PC-3 (cell line): ENCODE data around the gene DDOST. TPM values are rescaled to one million over a fixed set of nuclear protein-coding genes. Genes with fewer than 3 reads are reported as not detected.
A peak's percentile ranks its signal among the peaks of the same experiment; 100 is the strongest.

Experiments
- ATAC-seq: fragments of 200-7000 bp; cut with Tn5 transposase; 2 replicates; pipeline ENCODE4 v1.9.1; 2020; ENCODE audit warnings: mild to moderate bottlenecking, moderate library complexity
- BruUV-seq: library from RNA; stranded (reverse); fragments of 400-500 nt; replicated peaks from 2 replicates; lab custom pipeline; 2021; lab: Mats Ljungman, UMichigan
- CTCF ChIA-PET: fragments of 300-600 bp; sonication (Branson Sonifier 250); formaldehyde crosslinking; loops from one replicate; lab custom pipeline; 2022; ENCODE audit warnings: antibody characterized with exemption; lab: Charles Lee
- POLR2A ChIA-PET: fragments of 300-600 bp; sonication (Branson Sonifier 250); formaldehyde crosslinking; loops from one replicate; lab custom pipeline; 2022; ENCODE audit warnings: antibody characterized with exemption; ENCODE audit not compliant: unreplicated experiment; lab: Charles Lee
- DNase-seq: peaks from one replicate; pipeline ENCODE4 v3.0.0-alpha.2; 2015
- H2AFZ ChIP-seq: fragments of 300-600 bp; sonication (generic); 2 replicates; pipeline ENCODE4 v1.6.0; 2016; ENCODE audit warnings: antibody characterized with exemption, low read length
- H3F3A ChIP-seq: fragments of 300-600 bp; sonication (generic); one replicate; pipeline ENCODE4 v1.6.0; 2017; ENCODE audit warnings: antibody characterized with exemption, low read length, control low read depth, mild to moderate bottlenecking; ENCODE audit not compliant: unreplicated experiment
- H3K27ac ChIP-seq: fragments of 300-600 bp; sonication (generic); 2 replicates; pipeline ENCODE4 v1.5.1; 2016; ENCODE audit warnings: mild to moderate bottlenecking, low read length
- H3K27me3 ChIP-seq: fragments of 300-600 bp; sonication (generic); 2 replicates; pipeline ENCODE4 v1.6.1; 2016; ENCODE audit warnings: low read length, mixed read lengths
- H3K36me3 ChIP-seq: fragments of 300-600 bp; sonication (generic); 2 replicates; pipeline ENCODE4 v1.6.1; 2016; ENCODE audit warnings: low read depth, mixed run types, low read length, mixed read lengths
- H3K4me1 ChIP-seq: fragments of 300-600 bp; sonication (generic); 2 replicates; pipeline ENCODE4 v1.5.1; 2016; ENCODE audit warnings: low read length; ENCODE audit not compliant: insufficient read depth
- H3K4me2 ChIP-seq: fragments of 300-600 bp; sonication (generic); 2 replicates; pipeline ENCODE4 v1.6.0; 2016; ENCODE audit warnings: low read length
- H3K4me3 ChIP-seq: fragments of 300-600 bp; sonication (generic); 2 replicates; pipeline ENCODE4 v1.5.1; 2016; ENCODE audit warnings: mild to moderate bottlenecking, low read length, mixed read lengths
- H3K79me2 ChIP-seq: fragments of 300-600 bp; sonication (generic); 2 replicates; pipeline ENCODE4 v1.6.1; 2017; ENCODE audit warnings: low read length, mixed read lengths
- H3K9ac ChIP-seq: fragments of 300-600 bp; sonication (generic); 2 replicates; pipeline ENCODE4 v1.6.0; 2016; ENCODE audit warnings: mild to moderate bottlenecking, low read length
- H3K9me2 ChIP-seq: fragments of 300-600 bp; sonication (generic); replicated peaks from 2 replicates; pipeline ENCODE4 v1.6.1; 2016; ENCODE audit warnings: mixed run types, low read length, mixed read lengths
- H3K9me3 ChIP-seq: fragments of 300-600 bp; sonication (generic); 2 replicates; pipeline ENCODE4 v1.6.1; 2016; ENCODE audit warnings: low read length, mixed read lengths
- H4K20me1 ChIP-seq: fragments of 300-600 bp; sonication (generic); 2 replicates; pipeline ENCODE4 v1.6.1; 2016; ENCODE audit warnings: low read length, mixed read lengths
- CTCF ChIP-seq: fragments of 300-600 bp; sonication (generic); conservative IDR thresholded peaks from 2 replicates; pipeline ENCODE4 v1.5.1; 2017; ENCODE audit warnings: antibody characterized with exemption, low read depth, mild to moderate bottlenecking, low read length
- EZH2 ChIP-seq: fragments of 300-600 bp; sonication (generic); IDR thresholded peaks from one replicate; pipeline ENCODE4 v1.6.1; 2017; ENCODE audit warnings: antibody characterized with exemption, mild to moderate bottlenecking, low read length; ENCODE audit not compliant: unreplicated experiment
- EZH2phosphoT487 ChIP-seq: fragments of 300-600 bp; sonication (generic); IDR thresholded peaks from 2 replicates; pipeline ENCODE4 v1.6.1; 2018; ENCODE audit warnings: mild to moderate bottlenecking, antibody characterized with exemption, low read length, borderline replicate concordance
- intact Hi-C: fragments of 100-400 bp; cut with micrococcal nuclease; formaldehyde crosslinking; loops from 2 replicates; pipeline ENCODE4 v1.9.0; 2023
- total RNA-seq: library from RNA; depleted of rRNA; stranded (reverse); fragments of >200 nt; gene quantifications from 2 replicates; pipeline ENCODE4 v1.2.3, GENCODE V29; 2014

The DDOST gene
- total RNA-seq, 1 experiment from 2014 or later, result 357 TPM

DNA sequence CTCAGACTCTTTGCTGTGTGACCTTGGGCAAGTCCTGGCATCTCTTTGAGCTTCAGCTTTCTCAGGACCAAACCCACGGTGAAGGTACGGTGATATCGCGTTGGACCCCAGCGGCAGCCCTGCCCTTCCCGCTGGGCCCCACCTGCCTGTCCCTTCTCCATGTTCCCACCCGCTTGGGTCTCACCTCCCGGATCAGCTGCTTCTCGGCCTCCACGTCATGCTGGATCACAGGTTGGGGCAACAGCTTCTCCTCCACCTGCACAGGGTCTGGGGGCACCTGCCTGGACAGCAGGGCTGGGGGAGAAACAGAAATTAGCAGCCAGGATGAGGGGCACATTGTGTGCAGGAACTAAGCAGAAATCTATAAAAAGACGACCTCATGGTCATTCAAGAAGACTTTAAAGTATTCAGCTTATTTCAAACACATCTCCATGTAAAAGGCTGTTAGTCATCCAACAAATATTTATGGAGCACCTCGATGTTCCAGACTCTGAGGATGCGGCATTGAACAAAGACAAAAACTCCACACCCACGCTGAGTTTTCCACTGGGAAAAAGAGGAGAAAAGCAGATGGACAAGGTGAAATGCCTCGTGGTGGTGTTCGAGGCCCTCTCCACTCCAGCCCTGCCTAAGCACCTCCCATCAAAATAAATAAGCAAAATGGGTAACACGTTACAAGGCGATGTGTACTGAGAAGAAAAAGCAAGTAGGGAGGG lies 37.2 kb upstream of the DDOST start:
- peak overlapping the region; percentile 59 for H3K4me2 ChIP-seq
- DNase-seq (peak; percentile 80), ATAC-seq (peak; percentile 32)
- POLR2A ChIA-PET, result interaction anchor here (0.5 kb wide), 1 partner anchor 190 kb away, joined by 3 read pairs; the partner anchor contains the start of gene MUL1
- no peaks in the 10 kb centered on the region for H3F3A ChIP-seq
- CTCF ChIA-PET, result interaction anchor here (1.0 kb wide), 1 partner anchor 88 kb away, joined by 6 read pairs; the partner anchor contains the start of gene HP1BP3
- intact Hi-C loops, result loop anchor here (5.0 to 10.0 kb wide), 3 partner anchors 89 to 286 kb away; partner anchors contain the start of gene HP1BP3
- peak overlapping the region; percentile 66 for H3K27ac ChIP-seq
- H3K4me1 ChIP-seq, result peaks cover 22% of the 10 kb centered on the region
- no peaks in the 10 kb centered on the region for H3K79me2 ChIP-seq
- no peak overlapping the region for H3K4me3 ChIP-seq
- TF ChIP-seq EZH2phosphoT487 (no peak), EZH2 (no peak), CTCF (no peak)
- no peaks in the 10 kb centered on the region for H3K9me3 ChIP-seq
- H2AFZ ChIP-seq, result no peak overlapping the region
- no peaks in the 10 kb centered on the region for H3K36me3 ChIP-seq
- no peaks in the 10 kb centered on the region for H4K20me1 ChIP-seq
- H3K9ac ChIP-seq, result no peak overlapping the region; the same call in 1 of the 2 replicates
- H3K9me2 ChIP-seq, result no peaks in the 10 kb centered on the region
- H3K27me3 ChIP-seq, result no peaks in the 10 kb centered on the region
- no TSS peak for BruUV-seq

- ATAC-seq, result no peak
Measured at GRCh38 chr1:20697563-20697962, 36.4 kb upstream of the DDOST start.

More at GRCh38 chr1:20697563-20697962, 36.4 kb upstream of the DDOST start:
- Histone ChIP-seq H3K27me3 (no peaks in the 10 kb centered on the region), H2AFZ (no peak overlapping the region), H4K20me1 (no peaks in the 10 kb centered on the region), H3K4me1 (peaks cover 22% of the 10 kb centered on the region), H3K79me2 (no peaks in the 10 kb centered on the region), H3K4me2 (peak overlapping the region; percentile 91; the same call in 1 of the 2 replicates), H3K27ac (peak overlapping the region; percentile 78; the same call in 1 of the 2 replicates), H3F3A (no peaks in the 10 kb centered on the region), H3K4me3 (no peak overlapping the region), H3K9ac (peak overlapping the region; percentile 73; the same call in 1 of the 2 replicates), H3K9me2 (no peaks in the 10 kb centered on the region), H3K9me3 (no peaks in the 10 kb centered on the region), H3K36me3 (no peaks in the 10 kb centered on the region)
- ChIA-PET POLR2A (no interaction called here), CTCF (interaction anchor here (0.6 to 1.3 kb wide), 2 partner anchors 36 to 490 kb away, joined by 3 to 10 read pairs; no protein-coding TSS in a partner anchor)
- no peak for TF ChIP-seq CTCF
- TF ChIP-seq EZH2phosphoT487, result no peak
- no peak for TF ChIP-seq EZH2
- DNase-seq, result no peak
- intact Hi-C loops, result loop anchor here (2.0 to 10.0 kb wide), 4 partner anchors 35 to 287 kb away; partner anchors contain the start of genes HP1BP3 and SH2D5
- no TSS peak for BruUV-seq
